ENCODE measurements around the gene TLE5. TPM values are rescaled to one million over a fixed set of nuclear protein-coding genes. Genes with fewer than 3 reads are reported as not detected.
"Not testable (repeated sequence)": the region's sequence is repeated elsewhere in the genome, so short reads cannot be mapped to it uniquely, and the experiment has no call there.

Gene TLE5
- total RNA-seq, 1 experiment from 2014 or later, result 200 TPM

DNA sequence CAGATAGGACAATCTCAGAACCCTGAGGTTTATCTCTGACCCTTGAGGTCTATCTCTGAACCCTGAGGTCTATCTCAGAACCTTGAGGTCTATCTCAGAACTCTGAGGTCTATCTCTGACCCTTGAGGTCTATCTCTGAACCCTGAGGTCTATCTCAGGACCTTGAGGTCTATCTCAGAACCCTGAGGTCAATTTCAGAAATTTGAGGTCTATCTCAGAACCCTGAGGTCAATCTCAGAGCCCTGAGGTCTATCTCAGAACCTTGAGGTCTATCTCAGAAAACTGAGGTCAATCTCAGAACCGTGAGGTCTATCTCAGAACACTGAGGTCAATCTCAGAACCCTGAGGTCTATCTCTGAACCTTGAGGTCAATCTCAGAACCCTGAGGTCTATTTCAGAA is 35.5 kb downstream of the TLE5 start:
- DNase-seq (ENCODE audit: low read depth), result no peak

GRCh38 chr19:3025549-3025886 is 36.8 kb downstream of the TLE5 start:
- no peak for DNase-seq (ENCODE audit: low read depth)

DNA sequence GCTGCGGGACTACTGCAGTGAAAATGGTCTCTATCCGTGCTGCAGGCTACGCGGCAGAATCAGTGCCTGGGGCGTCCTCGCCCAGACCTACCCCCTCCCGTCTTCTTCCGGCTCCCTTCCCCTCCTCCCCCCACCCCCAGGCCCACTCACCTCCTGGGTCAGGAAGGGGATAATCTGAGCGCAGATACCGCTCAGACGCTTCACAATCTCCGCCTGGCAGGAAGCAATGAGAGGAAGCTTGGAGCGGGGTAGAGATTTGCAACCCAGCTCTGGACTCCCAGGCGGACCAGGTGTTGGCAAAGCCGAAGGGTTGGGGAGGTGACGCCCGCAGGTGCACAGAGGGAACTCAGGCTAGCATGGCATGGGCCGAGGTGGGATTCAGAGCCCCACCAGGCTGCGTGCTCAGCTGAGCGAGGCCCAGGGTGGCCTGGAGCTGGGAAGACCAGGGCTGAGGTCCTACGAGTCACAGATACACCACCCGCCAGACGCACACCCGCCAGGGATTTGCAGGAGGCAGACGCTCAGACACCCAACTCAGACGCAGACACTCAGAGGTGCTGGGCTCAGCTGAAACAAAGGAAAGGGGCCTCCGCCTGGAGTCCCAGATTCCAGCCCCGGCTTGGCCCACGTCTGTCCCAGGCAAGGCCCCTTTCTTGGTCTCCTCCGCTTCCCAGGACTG is 37.3 kb downstream of the TLE5 start:
- DNase-seq (ENCODE audit: low read depth), result no peak

GRCh38 chr19:3024509-3024869 is 37.8 kb downstream of the TLE5 start:
- no peak for DNase-seq (ENCODE audit: low read depth)

GRCh38 chr19:3020321-3020960 is 41.9 kb downstream of the TLE5 start:
- no peak for DNase-seq (ENCODE audit: low read depth)

DNA sequence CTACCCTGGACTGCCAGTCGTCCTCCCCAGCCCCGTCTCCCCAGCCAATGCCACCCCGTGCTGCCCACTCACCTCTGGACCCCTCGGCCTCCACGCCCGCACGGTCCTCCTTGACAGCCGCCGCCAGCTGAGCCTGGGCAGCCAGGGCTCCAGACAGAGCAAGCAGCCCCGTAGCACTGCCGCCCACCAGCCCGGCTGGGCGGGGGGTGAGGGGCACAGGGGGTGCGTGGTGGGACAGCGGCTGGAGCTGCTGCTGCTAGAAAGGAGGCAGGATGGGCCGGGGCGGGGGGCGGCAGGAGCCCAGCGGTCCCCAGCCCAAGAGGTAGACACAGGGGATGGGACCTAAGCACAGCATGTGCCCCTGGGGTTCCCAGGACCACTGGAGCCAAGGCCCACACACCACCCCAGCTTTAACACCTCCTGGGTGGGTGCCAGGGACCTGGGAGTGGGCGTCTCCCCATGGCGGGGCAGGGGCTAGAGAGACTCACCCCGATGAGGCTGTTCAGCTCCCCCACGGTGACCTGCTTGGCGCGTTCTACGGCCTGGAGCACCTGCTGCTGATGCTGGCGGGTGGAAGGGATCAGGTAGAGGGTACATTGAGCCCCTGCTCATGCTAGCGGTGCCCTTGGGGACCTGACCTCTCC is 43.0 kb downstream of the TLE5 start:
- DNase-seq (ENCODE audit: low read depth), result no peak

GRCh38 chr19:3017923-3018322 is 44.4 kb downstream of the TLE5 start:
- DNase-seq (ENCODE audit: low read depth), result no peak

DNA sequence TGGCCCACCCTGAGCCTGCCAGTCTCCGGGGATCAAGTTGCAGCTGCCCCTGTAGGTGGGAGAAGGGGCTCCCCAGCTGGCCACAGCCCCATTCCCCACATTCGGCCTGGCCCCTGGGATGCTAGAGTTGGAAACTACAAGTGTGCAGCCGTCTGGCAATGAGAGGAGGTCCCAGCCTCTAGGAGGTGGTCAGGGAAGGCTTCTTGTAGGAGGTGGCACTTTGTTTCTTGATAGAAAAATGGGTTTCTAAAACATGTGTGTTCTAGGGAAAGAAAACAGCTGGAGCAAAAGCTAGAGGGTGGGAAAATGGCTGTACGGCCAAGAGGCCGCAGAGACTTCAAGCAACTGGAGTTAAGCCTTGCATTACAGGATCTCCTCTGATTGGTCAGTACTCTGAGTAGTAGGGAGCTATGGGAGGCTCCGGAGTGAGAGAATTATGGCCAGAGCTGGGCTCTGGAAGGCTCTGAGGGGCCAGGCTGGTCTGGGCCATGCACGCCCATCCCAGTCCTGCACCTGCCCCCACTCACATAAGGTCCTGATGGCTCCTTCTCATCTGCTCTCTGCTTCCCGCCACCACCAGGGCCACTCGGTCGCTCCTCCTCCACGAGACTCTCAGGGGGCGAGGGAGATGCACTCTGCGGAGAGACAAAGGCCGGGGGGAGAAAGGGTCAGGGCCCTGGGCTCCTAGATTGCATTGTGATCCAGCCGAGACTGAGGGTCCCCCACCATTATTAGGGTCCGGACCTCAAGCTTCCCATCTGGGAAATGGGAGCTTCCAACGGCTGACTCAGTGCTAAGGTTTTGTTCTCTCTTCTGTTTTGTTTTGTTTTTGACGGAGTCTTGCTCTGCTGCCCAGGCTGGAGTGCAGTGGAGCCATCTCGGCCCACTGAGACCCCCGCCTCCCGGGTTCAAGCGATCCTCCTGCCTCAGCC is 46.9 kb downstream of the TLE5 start:
- DNase-seq (ENCODE audit: low read depth), result no peak

- DNase-seq (ENCODE audit: low read depth), result no peak
Measured at GRCh38 chr19:3014135-3014534, 48.2 kb downstream of the TLE5 start.

- no peak for DNase-seq (ENCODE audit: low read depth)
Measured at GRCh38 chr19:3013263-3013725, 49.0 kb downstream of the TLE5 start.

GRCh38 chr19:3012621-3013262 is 49.6 kb downstream of the TLE5 start:
- DNase-seq (ENCODE audit: low read depth), result no peak

DNA sequence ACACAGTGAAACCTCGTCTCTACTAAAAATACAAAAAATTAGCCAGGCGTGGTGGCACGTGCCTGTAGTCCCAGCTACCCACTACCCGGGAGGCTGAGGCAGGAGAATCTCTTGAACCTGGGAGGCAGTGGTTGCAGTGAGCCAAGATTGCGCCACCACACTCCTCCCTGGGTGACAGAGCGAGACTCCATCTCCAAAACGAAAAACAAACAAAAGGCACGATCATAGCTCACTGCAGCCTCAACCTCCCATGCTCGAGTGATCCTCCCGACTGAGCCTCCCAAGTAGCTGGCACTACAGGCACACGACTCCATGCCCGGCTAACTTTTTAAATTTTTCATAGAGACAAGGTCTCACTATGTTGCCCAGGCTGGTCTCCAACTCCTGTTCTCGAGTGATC is 50.2 kb downstream of the TLE5 start:
- DNase-seq (ENCODE audit: low read depth), result not testable (repeated sequence)

DNA sequence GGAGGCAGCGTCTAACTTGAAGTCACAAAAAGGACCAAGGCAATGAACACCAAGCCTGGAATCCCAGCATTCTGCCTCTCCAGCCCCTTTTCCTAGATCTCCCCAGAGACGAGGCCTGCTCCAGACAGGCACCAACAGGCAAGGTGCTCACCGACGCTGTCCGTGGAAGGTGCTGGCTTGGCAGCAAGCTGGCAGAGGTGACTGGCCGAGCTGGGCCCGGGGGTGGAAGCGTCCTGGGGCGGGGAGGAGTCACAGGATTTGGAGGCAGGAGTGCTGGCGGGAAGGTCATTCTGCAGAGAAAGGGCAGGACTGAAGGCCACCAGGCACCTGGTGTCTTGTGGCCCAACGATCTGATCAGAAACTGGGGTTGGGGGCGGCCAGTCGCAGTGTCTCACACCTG is 51.4 kb downstream of the TLE5 start:
- no peak for DNase-seq (ENCODE audit: low read depth)

DNA sequence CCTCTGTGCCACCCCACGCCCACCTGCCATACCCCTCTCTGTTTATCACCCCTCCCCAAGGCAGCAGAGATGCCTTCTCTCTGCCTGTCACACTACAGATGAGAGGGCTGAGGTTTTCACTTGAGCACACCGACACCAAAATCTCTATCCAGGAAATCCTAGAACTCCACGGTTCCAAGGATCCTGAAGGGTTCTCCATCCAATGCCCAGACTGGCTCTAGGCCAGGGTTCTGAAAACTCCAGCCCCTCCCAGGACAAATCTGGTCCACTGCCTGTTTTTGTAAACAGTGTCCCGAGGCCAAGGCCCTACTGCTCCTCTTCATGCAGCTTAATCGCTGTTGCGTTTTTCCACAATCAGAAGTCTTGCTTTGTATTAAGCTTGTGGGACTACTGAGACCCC is 53.3 kb downstream of the TLE5 start:
- no peak for DNase-seq (ENCODE audit: low read depth)

- DNase-seq (ENCODE audit: low read depth), result no peak
Measured at GRCh38 chr19:3007975-3008374, 54.3 kb downstream of the TLE5 start.

DNA sequence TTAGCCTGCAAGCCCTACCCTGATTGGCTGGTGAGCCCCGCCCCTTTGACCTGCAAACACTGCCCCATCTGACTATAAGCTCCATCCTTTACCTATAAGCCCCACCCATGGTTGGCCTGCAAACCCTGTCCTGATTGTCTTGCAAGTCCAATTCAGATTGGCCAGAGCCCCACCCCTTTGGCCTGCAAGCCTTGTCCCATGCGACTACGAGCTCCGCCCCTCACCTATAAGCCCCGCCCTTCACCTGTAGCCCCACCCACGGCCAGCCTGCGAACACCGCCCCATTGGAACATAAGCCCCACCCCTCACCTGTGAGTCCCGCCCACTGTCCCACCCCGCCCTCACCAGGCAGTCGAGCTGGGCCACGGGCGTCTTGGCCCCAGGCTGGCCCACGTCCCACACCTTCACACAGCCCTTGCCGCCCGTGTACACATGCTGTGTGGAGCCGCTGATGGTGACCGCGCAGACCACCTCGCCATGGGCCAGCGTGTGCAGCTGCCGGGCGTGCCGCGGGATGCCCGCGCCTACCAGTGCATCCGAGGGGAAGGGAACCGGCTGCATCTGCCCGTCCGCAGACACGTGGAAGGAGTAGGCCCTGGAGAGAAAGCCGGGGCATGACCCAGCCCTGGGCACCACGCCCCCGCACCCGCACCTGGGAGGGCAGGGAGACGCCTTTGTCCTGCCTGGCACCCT is 56.1 kb downstream of the TLE5 start:
- no peak for DNase-seq (ENCODE audit: low read depth)

- no peak for DNase-seq (ENCODE audit: low read depth)
Measured at GRCh38 chr19:3005345-3005744, 57.0 kb downstream of the TLE5 start.

DNA sequence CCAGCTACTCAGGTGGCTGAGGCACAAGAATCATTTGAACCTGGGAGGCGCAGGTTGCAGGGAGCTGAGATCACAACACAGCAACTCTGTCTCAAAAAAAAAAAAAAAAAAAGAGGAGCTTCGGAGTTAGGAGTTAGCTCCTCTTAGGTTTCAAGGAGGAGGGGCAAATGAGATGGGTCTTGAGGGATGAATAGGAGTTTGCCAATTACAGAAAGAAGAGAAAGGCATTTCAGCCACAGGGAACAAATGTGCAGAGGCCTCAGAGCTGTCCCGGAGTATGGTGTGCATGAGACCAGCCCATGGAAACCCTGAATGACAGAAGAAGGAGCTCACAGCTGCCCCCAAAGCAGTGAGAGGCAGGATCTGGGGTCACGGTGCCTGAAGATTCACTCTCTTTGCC is 57.8 kb downstream of the TLE5 start:
- DNase-seq (ENCODE audit: low read depth), result no peak

DNA sequence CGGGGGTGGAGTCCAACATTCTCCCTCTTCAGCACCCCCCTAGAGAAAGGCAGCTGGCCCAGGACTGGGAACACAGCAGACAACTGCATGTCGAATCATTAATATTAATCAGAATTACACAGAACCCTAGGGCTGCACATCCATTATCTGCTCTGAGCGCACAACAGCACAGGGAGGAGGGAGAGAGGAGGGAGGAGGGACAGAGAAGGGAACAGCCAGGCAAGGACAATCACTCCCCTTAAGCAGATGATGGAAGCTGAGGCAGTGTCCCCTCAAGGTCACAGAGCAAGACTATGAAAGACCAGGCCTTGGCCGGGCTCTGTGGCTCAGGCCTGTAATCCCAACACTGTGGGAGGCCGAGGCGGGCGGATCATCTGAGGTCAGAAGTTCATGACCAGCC is 59.2 kb downstream of the TLE5 start:
- no peak for DNase-seq (ENCODE audit: low read depth)
